GM19395 (cell line): ENCODE data around the gene KCNC1.
A peak's percentile ranks its signal among the peaks of the same experiment; 100 is the strongest.

Experiments used
- ATAC-seq: cut with Tn5 transposase; IDR thresholded peaks from one replicate; pipeline ENCODE4 v1.9.1; 2021; ENCODE audit warnings: mild to moderate bottlenecking, moderate library complexity; ENCODE audit not compliant: unreplicated experiment

The KCNC1 gene

GRCh38 chr11:17751558-17751957, 17.0 kb downstream of the KCNC1 start:
- ATAC-seq, result no peak

- ATAC-seq, result no peak
Measured at GRCh38 chr11:17752144-17752543, 17.6 kb downstream of the KCNC1 start.

GRCh38 chr11:17753153-17753552, 18.6 kb downstream of the KCNC1 start:
- ATAC-seq, result no peak

GRCh38 chr11:17753641-17754040, 19.1 kb downstream of the KCNC1 start:
- ATAC-seq, result no peak

- ATAC-seq, result no peak
Measured at GRCh38 chr11:17755891-17756290, 21.3 kb downstream of the KCNC1 start.

- peak; percentile 74 for ATAC-seq
Measured at GRCh38 chr11:17760102-17761029, 25.8 kb downstream of the KCNC1 start.

GRCh38 chr11:17762309-17762974, 27.9 kb downstream of the KCNC1 start:
- peak; percentile 54 for ATAC-seq

- no peak for ATAC-seq
Measured at GRCh38 chr11:17763244-17763643, 28.7 kb downstream of the KCNC1 start.

- no peak for ATAC-seq
Measured at GRCh38 chr11:17763703-17764102, 29.1 kb downstream of the KCNC1 start.

GRCh38 chr11:17764446-17765218, 30.1 kb downstream of the KCNC1 start:
- no peak for ATAC-seq

- no peak for ATAC-seq
Measured at GRCh38 chr11:17765356-17766072, 30.9 kb downstream of the KCNC1 start.

- ATAC-seq, result no peak
Measured at GRCh38 chr11:17766073-17766359, 31.4 kb downstream of the KCNC1 start.

GRCh38 chr11:17766590-17766989, 32.0 kb downstream of the KCNC1 start:
- ATAC-seq, result no peak

- no peak for ATAC-seq
Measured at GRCh38 chr11:17767301-17767885, 32.8 kb downstream of the KCNC1 start.

- ATAC-seq, result no peak
Measured at GRCh38 chr11:17767914-17768313, 33.3 kb downstream of the KCNC1 start.

- no peak for ATAC-seq
Measured at GRCh38 chr11:17768547-17768946, 34.0 kb downstream of the KCNC1 start.

GRCh38 chr11:17769218-17769617, 34.6 kb downstream of the KCNC1 start:
- no peak for ATAC-seq

- ATAC-seq, result no peak
Measured at GRCh38 chr11:17770048-17770652, 35.6 kb downstream of the KCNC1 start.

- ATAC-seq, result no peak
Measured at GRCh38 chr11:17770917-17771316, 36.3 kb downstream of the KCNC1 start.

- no peak for ATAC-seq
Measured at GRCh38 chr11:17771415-17771814, 36.8 kb downstream of the KCNC1 start.
